ENCODE measurements around the gene IQGAP1. TPM values are rescaled to one million over a fixed set of nuclear protein-coding genes. Genes with fewer than 3 reads are reported as not detected.
A peak's percentile ranks its signal among the peaks of the same experiment; 100 is the strongest.

IQGAP1 gene
- total RNA-seq, 3 donors from 2014 or later (not counting 1 experiment from before 2014, with no cell fraction given): 431 to 493 (median 446) TPM

- Mint-ChIP-seq H3K4me3 (no peak overlapping the region), H3K27me3 (ENCODE audit: low read depth in 2 of 2) (no peaks in the 10 kb centered on the region), H3K27ac (peak overlapping the region in 1 of 2 donors; percentile 72), H3K9me3 (no peaks in the 10 kb centered on the region), H3K36me3 (peaks cover 47% of the 10 kb centered on the region), H3K4me1 (peaks cover 41 to 52% of the 10 kb centered on the region in 2 donors)
- 96% methylated on average over 5 of the region's 5 CpGs for WGBS (ENCODE audit: insufficient coverage)
- peaks cover 21% of the 10 kb centered on the region for H3K4me1 ChIP-seq (ENCODE audit: control insufficient read depth, insufficient read depth, low read length)
- ATAC-seq (no peak), DNase-seq (no peak)
- peaks cover 71% of the 10 kb centered on the region for H3K36me3 ChIP-seq (ENCODE audit: control insufficient read depth, insufficient read depth, low read length)
- no peak overlapping the region for H3K4me3 ChIP-seq (ENCODE audit: low read length)
- H3K9me3 ChIP-seq (ENCODE audit: control insufficient read depth, insufficient read depth, low read length): no peaks in the 10 kb centered on the region
- intact Hi-C loops (cut with micrococcal nuclease): no loop called here
- H3K27ac ChIP-seq (ENCODE audit: low read length): no peak overlapping the region
- H3K27me3 ChIP-seq (ENCODE audit: control insufficient read depth, insufficient read depth, low read length): no peaks in the 10 kb centered on the region
- no peak for TF ChIP-seq CTCF (IDR thresholded peaks at IDR 0.05)
Measured at GRCh38 chr15:90479656-90480055, 91.6 kb downstream of the IQGAP1 start.

- Histone ChIP-seq H3K4me1 (ENCODE audit: control insufficient read depth, insufficient read depth, low read length) (peaks cover 21% of the 10 kb centered on the region), H3K4me3 (ENCODE audit: low read length) (no peak overlapping the region), H3K27ac (ENCODE audit: low read length) (peak overlapping the region; percentile 22), H3K27me3 (ENCODE audit: control insufficient read depth, insufficient read depth, low read length) (no peaks in the 10 kb centered on the region), H3K9me3 (ENCODE audit: control insufficient read depth, insufficient read depth, low read length) (no peaks in the 10 kb centered on the region), H3K36me3 (ENCODE audit: control insufficient read depth, insufficient read depth, low read length) (peaks cover 74% of the 10 kb centered on the region)
- H3K4me3 Mint-ChIP-seq: peak overlapping the region; percentile 64
- no peaks in the 10 kb centered on the region for H3K27me3 Mint-ChIP-seq (ENCODE audit: low read depth in 2 of 2)
- intact Hi-C loops (cut with micrococcal nuclease): no loop called here
- H3K36me3 Mint-ChIP-seq: peaks cover 54% of the 10 kb centered on the region
- no peaks in the 10 kb centered on the region for H3K9me3 Mint-ChIP-seq
- TF ChIP-seq CTCF (IDR thresholded peaks at IDR 0.05): no peak
- H3K27ac Mint-ChIP-seq: peak overlapping the region; percentile 71 to 76
- WGBS (ENCODE audit: insufficient coverage): 7% methylated on average over 3 of the region's 3 CpGs
- DNase-seq: peak; percentile 25 to 62
- peak; percentile 68 to 89 (median 71) for ATAC-seq
- H3K4me1 Mint-ChIP-seq: peaks cover 41 to 52% of the 10 kb centered on the region in 2 donors
Measured at GRCh38 chr15:90481023-90481422, 93.0 kb downstream of the IQGAP1 start.

- Histone ChIP-seq H3K27me3 (ENCODE audit: control insufficient read depth, insufficient read depth, low read length) (no peaks in the 10 kb centered on the region), H3K4me1 (ENCODE audit: control insufficient read depth, insufficient read depth, low read length) (peaks cover 21% of the 10 kb centered on the region), H3K27ac (ENCODE audit: low read length) (no peak overlapping the region), H3K36me3 (ENCODE audit: control insufficient read depth, insufficient read depth, low read length) (peaks cover 75% of the 10 kb centered on the region), H3K9me3 (ENCODE audit: control insufficient read depth, insufficient read depth, low read length) (no peaks in the 10 kb centered on the region), H3K4me3 (ENCODE audit: low read length) (no peak overlapping the region)
- peak overlapping the region; percentile 62 to 76 for H3K27ac Mint-ChIP-seq
- H3K9me3 Mint-ChIP-seq: no peaks in the 10 kb centered on the region
- 76% methylated on average over 7 of the region's 7 CpGs for WGBS (ENCODE audit: insufficient coverage)
- TF ChIP-seq CTCF (IDR thresholded peaks at IDR 0.05): peak; percentile 73
- intact Hi-C loops (cut with micrococcal nuclease): loop anchor here (1.0 kb wide), 2 partner anchors 120 to 162 kb away; no protein-coding TSS in a partner anchor
- ATAC-seq (peak in 2 of 3 donors; percentile 55 to 69), DNase-seq (peak; percentile 29 to 73)
- no peaks in the 10 kb centered on the region for H3K27me3 Mint-ChIP-seq (ENCODE audit: low read depth in 2 of 2)
- peaks cover 43% of the 10 kb centered on the region for H3K36me3 Mint-ChIP-seq
- peak overlapping the region; percentile 1 for H3K4me3 Mint-ChIP-seq
- peaks cover 37 to 45% of the 10 kb centered on the region in 2 donors for H3K4me1 Mint-ChIP-seq
Measured at GRCh38 chr15:90482124-90483011, 94.3 kb downstream of the IQGAP1 start.
